Measurements from ENCODE around the gene SNX20. TPM values are rescaled to one million over a fixed set of nuclear protein-coding genes. Genes with fewer than 3 reads are reported as not detected.

Gene SNX20
- not detected in 5 replicates for total RNA-seq (2022; extraction: Qiagen RNA extraction; ENCODE audit: low read depth)

DNA sequence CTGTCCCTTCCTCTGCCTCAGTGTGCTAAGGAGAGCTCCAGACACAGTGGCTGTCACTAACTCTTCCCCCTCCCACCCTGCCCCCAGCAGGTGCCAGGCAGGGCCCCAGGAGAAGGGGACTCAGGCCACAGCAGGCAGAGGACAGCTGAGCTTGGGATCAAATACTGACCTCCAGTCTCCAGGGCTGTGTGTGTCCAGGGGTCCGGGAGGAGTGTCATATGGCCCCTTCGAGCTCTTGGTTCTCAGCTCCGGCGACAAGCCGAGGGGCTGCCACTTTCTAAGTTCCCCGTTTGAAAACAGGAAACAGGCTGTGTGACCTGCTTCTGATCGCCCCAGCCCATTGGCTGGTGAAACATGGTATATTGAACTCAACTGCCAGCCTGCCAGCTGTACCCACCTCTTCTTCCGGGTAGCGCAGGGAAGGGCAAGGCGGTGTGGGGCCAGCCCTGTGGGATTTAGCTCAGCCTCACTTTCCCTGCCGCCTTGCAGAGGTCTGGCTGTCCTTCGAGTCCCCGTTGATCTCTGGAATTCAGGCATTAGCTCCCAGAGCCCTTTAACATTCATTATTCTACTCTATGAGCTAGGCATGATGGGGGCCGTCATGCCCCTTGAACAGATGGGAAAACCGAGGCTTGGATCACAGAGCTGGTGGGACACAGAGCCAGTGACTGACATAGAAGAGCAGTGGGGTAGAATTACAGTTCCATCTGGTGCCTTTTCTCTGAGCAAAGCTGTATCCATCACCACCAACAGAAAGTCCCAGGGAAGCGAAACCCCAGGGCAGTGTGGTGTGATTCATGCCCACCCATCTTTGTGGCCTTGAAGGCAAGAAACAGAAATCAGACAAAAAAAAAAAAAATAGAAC is at the start of gene SNX20:
TSS of gene SNX20 (minus strand) at position 292 of the 865 bp plus-strand sequence. CDS start 3,786 bp downstream, outside the sequence.

DNA sequence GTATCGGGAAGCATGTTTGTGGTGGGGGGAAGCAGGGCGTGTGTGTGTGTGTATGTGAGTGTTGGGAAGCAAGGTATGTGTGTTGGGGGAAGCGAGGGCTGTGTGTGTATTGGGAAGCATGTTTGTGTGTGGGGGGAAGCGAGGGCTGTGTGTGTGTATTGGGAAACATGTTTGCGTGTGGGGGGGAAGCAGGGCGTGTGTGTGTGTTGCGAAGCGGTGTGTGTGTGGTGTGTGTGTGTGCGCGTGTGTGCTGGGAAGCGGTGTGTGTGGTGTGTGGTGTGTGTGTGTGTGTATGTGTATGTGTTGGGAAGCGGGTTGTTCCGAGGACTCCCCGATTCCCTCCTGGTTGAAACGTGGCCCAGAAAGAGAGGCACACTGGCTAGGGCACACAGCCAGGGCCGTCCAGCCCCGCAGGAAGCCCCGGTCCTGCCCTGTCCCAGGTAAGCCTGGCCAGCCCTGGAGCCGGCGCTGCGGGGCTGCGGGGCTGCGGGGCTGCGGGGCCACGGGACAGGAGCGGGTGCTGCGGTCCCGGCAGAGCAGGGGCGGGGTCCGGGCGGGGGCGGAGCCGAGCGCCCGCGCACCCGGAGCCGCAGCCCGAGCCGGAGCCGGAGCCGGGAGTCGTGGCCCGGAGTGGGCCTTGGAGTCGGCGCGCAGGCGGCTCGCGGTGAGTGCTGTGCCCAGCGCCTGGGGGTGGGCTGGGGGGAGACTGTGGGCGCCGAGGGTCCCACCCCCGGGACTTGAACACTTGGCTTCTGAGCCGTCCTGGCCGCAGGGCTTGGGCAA is 12.1 kb upstream of the SNX20 start, which contains the start of gene NOD2:
TSS of gene NOD2 (plus strand) at position 608 of the 783 bp plus-strand sequence. CDS start 5,890 bp downstream, outside the sequence.

Other genes starting within 250 kb of the SNX20 start
- gene NKD1, start 132.9 kb downstream of the SNX20 start, total RNA-seq (2022; extraction: Qiagen RNA extraction; ENCODE audit: low read depth) = 0.12 to 0.76 TPM (median 0.31 TPM) in 5 replicates
- gene NOD2, start 12.3 kb upstream of the SNX20 start, total RNA-seq (2022; extraction: Qiagen RNA extraction; ENCODE audit: low read depth) = 0.02 TPM in 1 of 5 replicates, not detected in the others
- gene CYLD, start 60.8 kb upstream of the SNX20 start, total RNA-seq (2022; extraction: Qiagen RNA extraction; ENCODE audit: low read depth) = 10.9 to 17.1 TPM (median 15.0 TPM) in 5 replicates